ENCODE data around the gene RPAIN.

The RPAIN gene

DNA sequence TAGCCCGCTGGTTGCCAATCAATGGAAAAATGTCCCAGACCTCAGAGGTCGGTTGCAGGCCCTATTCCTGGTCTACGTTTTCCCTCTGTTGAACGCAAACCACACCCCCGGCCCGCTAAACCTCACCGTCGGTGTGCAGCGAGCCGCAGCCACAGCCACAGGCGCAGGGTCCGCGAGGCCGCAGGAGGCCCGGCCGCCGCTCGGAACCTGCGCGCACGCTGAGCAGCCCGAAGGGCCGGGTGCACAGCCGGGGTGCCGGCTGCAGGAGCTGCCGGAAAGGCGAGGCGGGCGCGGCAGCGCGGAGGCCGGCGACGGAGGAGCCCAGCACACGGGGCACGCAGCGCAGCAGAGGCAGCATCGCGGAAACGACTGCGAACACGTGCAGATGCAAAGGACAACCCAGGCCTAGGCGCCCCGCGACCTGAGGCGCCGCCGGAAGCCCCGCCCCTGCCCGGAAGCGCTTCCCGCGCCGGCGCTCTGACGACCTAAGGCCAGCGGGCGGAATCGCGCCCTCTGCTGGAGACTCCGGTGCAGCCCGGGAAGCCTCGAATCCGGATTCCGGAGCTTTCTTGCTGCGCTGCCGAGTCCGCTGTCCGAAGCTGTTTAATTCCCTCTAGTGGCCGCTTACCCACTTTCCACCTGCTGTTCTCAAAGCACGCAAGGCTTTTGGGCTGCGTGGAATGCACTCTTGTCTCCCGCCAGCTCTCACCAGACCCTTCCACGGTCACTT, 18.9 kb downstream of the RPAIN start, which contains the start of gene C1QBP (continued):
- peak; percentile 74 for TF ChIP-seq ZEB2 (tag by site-specific recombination; IDR thresholded peaks at IDR 0.05)

DNA sequence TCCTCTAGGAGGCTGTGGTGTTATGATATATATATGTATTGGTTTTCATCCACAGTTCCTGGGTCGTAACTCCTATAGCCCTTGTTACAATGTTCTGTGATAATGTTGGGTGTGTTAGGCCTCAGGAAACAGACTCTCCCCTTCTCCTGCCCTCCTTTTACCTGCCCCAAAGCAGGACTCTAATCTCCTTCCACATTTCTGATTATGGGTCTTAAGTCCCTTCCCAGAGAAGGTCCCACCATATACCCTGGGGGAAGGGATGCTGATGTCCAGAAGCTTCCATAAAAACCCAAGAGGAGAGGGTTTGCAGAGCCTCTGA, 19.4 kb downstream of the RPAIN start:
- CTCF ChIA-PET: interaction anchor here (0.7 to 3.7 kb wide), 44 partner anchors 9 to 1393 kb away, joined by 3 to 26 read pairs (median 5); partner anchors contain the start of genes DHX33, ENO3, NUP88 and RPAIN
- H3K27ac ChIP-seq (ENCODE audit: extremely low read depth, low read depth, low read length): peak overlapping the region; percentile 65
- POLR2A ChIA-PET: interaction anchor here (0.6 to 1.4 kb wide), 12 partner anchors 9 to 248 kb away, joined by 3 to 7 read pairs (median 4); partner anchors contain the start of genes DHX33, NUP88, RPAIN and ZNF594
- no peaks in the 10 kb centered on the region for H3K9me3 ChIP-seq (ENCODE audit: control insufficient read depth, insufficient read depth, low read depth, low read length)
- H3K4me3 ChIP-seq (ENCODE audit: low read depth, low read length): peak overlapping the region; percentile 10
- no peaks in the 10 kb centered on the region for H3K4me1 ChIP-seq (ENCODE audit: control insufficient read depth, insufficient read depth, low read length)
- H3K36me3 ChIP-seq (ENCODE audit: control insufficient read depth in 2 of 2, insufficient read depth in 1 of 2, low read length in 2 of 2): peaks cover 27 to 67% of the 10 kb centered on the region in 2 experiments
- TF ChIP-seq ZNF792 (tag by site-specific recombination; IDR thresholded peaks at IDR 0.05) (no peak), ZNF280D (tag by site-specific recombination; IDR thresholded peaks at IDR 0.05) (no peak), ZBTB17 (tag by site-specific recombination; IDR thresholded peaks at IDR 0.05) (0 out of 2 replicates have a peak, but pooled peaks have one; percentile 6), ZSCAN16 (tag by site-specific recombination; IDR thresholded peaks at IDR 0.05) (peak; percentile 94), ZFP41 (tag by site-specific recombination; IDR thresholded peaks at IDR 0.05; ENCODE audit: borderline replicate concordance) (no peak), ZNF600 (tag by site-specific recombination; IDR thresholded peaks at IDR 0.05) (no peak; the same call in 1 of the 2 replicates), PRDM1 (tag by site-specific recombination; IDR thresholded peaks at IDR 0.05) (0 out of 2 replicates have a peak, but pooled peaks have one; percentile 1), ZFP37 (tag by site-specific recombination; IDR thresholded peaks at IDR 0.05) (no peak)
- TF ChIP-seq, protein P1, sequence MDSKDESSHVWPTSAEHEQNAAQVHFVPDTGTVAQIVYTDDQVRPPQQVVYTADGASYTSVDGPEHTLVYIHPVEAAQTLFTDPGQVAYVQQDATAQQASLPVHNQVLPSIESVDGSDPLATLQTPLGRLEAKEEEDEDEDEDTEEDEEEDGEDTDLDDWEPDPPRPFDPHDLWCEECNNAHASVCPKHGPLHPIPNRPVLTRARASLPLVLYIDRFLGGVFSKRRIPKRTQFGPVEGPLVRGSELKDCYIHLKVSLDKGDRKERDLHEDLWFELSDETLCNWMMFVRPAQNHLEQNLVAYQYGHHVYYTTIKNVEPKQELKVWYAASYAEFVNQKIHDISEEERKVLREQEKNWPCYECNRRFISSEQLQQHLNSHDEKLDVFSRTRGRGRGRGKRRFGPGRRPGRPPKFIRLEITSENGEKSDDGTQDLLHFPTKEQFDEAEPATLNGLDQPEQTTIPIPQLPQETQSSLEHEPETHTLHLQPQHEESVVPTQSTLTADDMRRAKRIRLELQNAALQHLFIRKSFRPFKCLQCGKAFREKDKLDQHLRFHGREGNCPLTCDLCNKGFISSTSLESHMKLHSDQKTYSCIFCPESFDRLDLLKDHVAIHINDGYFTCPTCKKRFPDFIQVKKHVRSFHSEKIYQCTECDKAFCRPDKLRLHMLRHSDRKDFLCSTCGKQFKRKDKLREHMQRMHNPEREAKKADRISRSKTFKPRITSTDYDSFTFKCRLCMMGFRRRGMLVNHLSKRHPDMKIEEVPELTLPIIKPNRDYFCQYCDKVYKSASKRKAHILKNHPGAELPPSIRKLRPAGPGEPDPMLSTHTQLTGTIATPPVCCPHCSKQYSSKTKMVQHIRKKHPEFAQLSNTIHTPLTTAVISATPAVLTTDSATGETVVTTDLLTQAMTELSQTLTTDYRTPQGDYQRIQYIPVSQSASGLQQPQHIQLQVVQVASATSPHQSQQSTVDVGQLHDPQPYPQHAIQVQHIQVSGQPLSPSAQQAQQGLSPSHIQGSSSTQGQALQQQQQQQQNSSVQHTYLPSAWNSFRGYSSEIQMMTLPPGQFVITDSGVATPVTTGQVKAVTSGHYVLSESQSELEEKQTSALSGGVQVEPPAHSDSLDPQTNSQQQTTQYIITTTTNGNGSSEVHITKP (tag by site-specific recombination; IDR thresholded peaks at IDR 0.05): 0 out of 2 replicates have a peak, but pooled peaks have one; percentile 3

GRCh38 chr17:5443728-5444127, 23.7 kb downstream of the RPAIN start:
- no peak overlapping the region for H3K27ac ChIP-seq (ENCODE audit: extremely low read depth, low read depth, low read length)
- CTCF ChIA-PET: interaction anchor here (0.6 kb wide), 1 partner anchor 194 kb away, joined by 5 read pairs; no protein-coding TSS in a partner anchor
- TF ChIP-seq ZNF560 (tag by site-specific recombination; IDR thresholded peaks at IDR 0.05; ENCODE audit: borderline replicate concordance) (no peak), ZNF404 (tag by site-specific recombination; IDR thresholded peaks at IDR 0.05) (no peak), ZBTB11 (tag by site-specific recombination; conservative IDR thresholded peaks at IDR 0.05; ENCODE audit: low read depth) (no peak), ZBTB21 (tag by site-specific recombination; IDR thresholded peaks at IDR 0.05) (no peak), ZNF624 (tag by site-specific recombination; IDR thresholded peaks at IDR 0.05) (no peak), ZNF530 (tag by site-specific recombination; IDR thresholded peaks at IDR 0.05; ENCODE audit: low read depth) (no peak), SP3 (tag by site-specific recombination; IDR thresholded peaks at IDR 0.05) (no peak), ZNF600 (tag by site-specific recombination; IDR thresholded peaks at IDR 0.05) (no peak), KLF7 (tag by site-specific recombination; IDR thresholded peaks at IDR 0.05; ENCODE audit: borderline replicate concordance) (no peak), ZFP69B (tag by site-specific recombination; IDR thresholded peaks at IDR 0.05) (no peak)
- TF ChIP-seq, protein P2, sequence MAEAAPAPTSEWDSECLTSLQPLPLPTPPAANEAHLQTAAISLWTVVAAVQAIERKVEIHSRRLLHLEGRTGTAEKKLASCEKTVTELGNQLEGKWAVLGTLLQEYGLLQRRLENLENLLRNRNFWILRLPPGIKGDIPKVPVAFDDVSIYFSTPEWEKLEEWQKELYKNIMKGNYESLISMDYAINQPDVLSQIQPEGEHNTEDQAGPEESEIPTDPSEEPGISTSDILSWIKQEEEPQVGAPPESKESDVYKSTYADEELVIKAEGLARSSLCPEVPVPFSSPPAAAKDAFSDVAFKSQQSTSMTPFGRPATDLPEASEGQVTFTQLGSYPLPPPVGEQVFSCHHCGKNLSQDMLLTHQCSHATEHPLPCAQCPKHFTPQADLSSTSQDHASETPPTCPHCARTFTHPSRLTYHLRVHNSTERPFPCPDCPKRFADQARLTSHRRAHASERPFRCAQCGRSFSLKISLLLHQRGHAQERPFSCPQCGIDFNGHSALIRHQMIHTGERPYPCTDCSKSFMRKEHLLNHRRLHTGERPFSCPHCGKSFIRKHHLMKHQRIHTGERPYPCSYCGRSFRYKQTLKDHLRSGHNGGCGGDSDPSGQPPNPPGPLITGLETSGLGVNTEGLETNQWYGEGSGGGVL (tag by site-specific recombination; IDR thresholded peaks at IDR 0.05): no peak
- no peaks in the 10 kb centered on the region for H3K4me1 ChIP-seq (ENCODE audit: control insufficient read depth, insufficient read depth, low read length)
- POLR2A ChIA-PET: no interaction called here
- no peaks in the 10 kb centered on the region for H3K9me3 ChIP-seq (ENCODE audit: control insufficient read depth, insufficient read depth, low read depth, low read length)
- no peak overlapping the region for H3K4me3 ChIP-seq (ENCODE audit: low read depth, low read length)
- H3K36me3 ChIP-seq (ENCODE audit: control insufficient read depth in 2 of 2, insufficient read depth in 1 of 2, low read length in 2 of 2): peaks cover 40 to 67% of the 10 kb centered on the region in 2 experiments

Data from HEK293 (cell line).